HepG2 (cell line): ENCODE data around the gene KIAA0408.

Source experiments
- CCDC6 ChIP-seq: sonication (generic); formaldehyde crosslinking; IDR thresholded peaks from 2 replicates; pipeline ENCODE4 v1.8.1; 2022; ENCODE audit warnings: mild to moderate bottlenecking, missing genetic modification reagents, moderate library complexity
- CEBPZ ChIP-seq: IDR thresholded peaks from 2 replicates; pipeline ENCODE4 v1.6.1; 2012; ENCODE audit warnings: low read length, improper control_type of control experiment
- E2F1 ChIP-seq: sonication (generic); formaldehyde crosslinking; IDR thresholded peaks from 2 replicates; pipeline ENCODE4 v1.5.0; 2020; ENCODE audit warnings: missing genetic modification reagents
- POLR2A ChIP-seq, 2 experiments: IDR thresholded peaks; 2 replicates each; pipeline ENCODE4 v1.6.1; 2011; ENCODE audit warnings: low read depth in 2 of 2, low read length in 2 of 2, mild to moderate bottlenecking in 1 of 2, moderate library complexity in 1 of 2; ENCODE audit not compliant: insufficient read depth in 1 of 2

- no peak for TF ChIP-seq POLR2A (IDR thresholded peaks at IDR 0.05; ENCODE audit: insufficient read depth in 1 of 2, low read depth in 2 of 2, low read length in 2 of 2)
- TF ChIP-seq E2F1 (CRISPR knock-in tag) = no peak
- no peak for TF ChIP-seq CCDC6 (CRISPR knock-in tag)
- TF ChIP-seq CEBPZ = no peak
Measured at GRCh38 chr6:127451388-127451787, 7.8 kb downstream of the KIAA0408 start.
